GM12878 (cell line): Measurements from ENCODE around the gene NEK7. TPM values are rescaled to one million over a fixed set of nuclear protein-coding genes. Genes with fewer than 3 reads are reported as not detected.

ENCODE experiments used
- ATAC-seq: fragments of 200-7000 bp; cut with Tn5 transposase; 3 replicates; pipeline ENCODE4 v1.9.1; 2020; ENCODE audit warnings: mild to moderate bottlenecking, moderate library complexity
- BruUV-seq: library from RNA; stranded (reverse); fragments of 400-500 nt; replicated peaks from 2 replicates; lab custom pipeline; 2021; lab: Mats Ljungman, UMichigan
- CTCF ChIA-PET: fragments of 300-600 bp; sonication (Branson Sonifier 250); formaldehyde crosslinking; extraction: SDS; loops from one replicate; lab custom pipeline; 2021; ENCODE audit warnings: inconsistent platforms; lab: Yijun Ruan, JAX
- POLR2A ChIA-PET: fragments of 350-600 bp; formaldehyde crosslinking; extraction: SDS; loops from one replicate; lab custom pipeline; 2021; ENCODE audit warnings: inconsistent platforms; lab: Charles Lee
- RAD21 ChIA-PET: fragments of 300-600 bp; sonication (Branson Sonifier 250); formaldehyde crosslinking; loops from one replicate; lab custom pipeline; 2023; ENCODE audit warnings: antibody characterized with exemption; ENCODE audit not compliant: unreplicated experiment; lab: Charles Lee
- SMC1A ChIA-PET: fragments of 300-600 bp; sonication (Branson Sonifier 250); formaldehyde crosslinking; loops from one replicate; lab custom pipeline; 2023; ENCODE audit not compliant: unreplicated experiment, uncharacterized antibody; lab: Charles Lee
- DNase-seq: peaks from one replicate; pipeline ENCODE4 v3.0.0-alpha.2; 2011; ENCODE audit warnings: low read depth, low spot score
- FAIRE-seq: peaks from 3 replicates; lab custom pipeline; 2011; peaks lifted over from hg19 to GRCh38; lab: Jason Lieb, UNC
- H2AFZ ChIP-seq: 2 replicates; pipeline ENCODE4 v1.6.0; 2011; ENCODE audit warnings: low read depth, low read length, control low read depth; ENCODE audit not compliant: control insufficient read depth
- H3K27ac ChIP-seq: 2 replicates; pipeline ENCODE4 v1.5.1; 2011; ENCODE audit warnings: control low read depth; ENCODE audit not compliant: control insufficient read depth, insufficient read depth
- H3K27me3 ChIP-seq, 2 experiments: replicated peaks in 1 of 2; 2 replicates each; pipeline versions ENCODE4 v1.6.0 to v1.6.1; 2011; ENCODE audit warnings: low read length in 1 of 2; ENCODE audit not compliant: control insufficient read depth in 2 of 2, insufficient read depth in 2 of 2
- H3K36me3 ChIP-seq, 2 experiments: 2 replicates each; pipeline ENCODE4 v1.5.1; 2011; ENCODE audit warnings: low read length in 1 of 2; ENCODE audit not compliant: control insufficient read depth in 2 of 2, insufficient read depth in 2 of 2
- H3K4me1 ChIP-seq: 2 replicates; pipeline ENCODE4 v1.6.1; 2011; ENCODE audit warnings: mild to moderate bottlenecking, low read length, moderate library complexity, mixed read lengths; ENCODE audit not compliant: control insufficient read depth, insufficient read depth
- H3K4me2 ChIP-seq: 2 replicates; pipeline ENCODE4 v1.6.0; 2011; ENCODE audit warnings: control low read depth; ENCODE audit not compliant: control insufficient read depth, insufficient read depth
- H3K4me3 ChIP-seq: fragments of 200-600 bp; sonication (generic); 2 replicates; pipeline ENCODE4 v1.5.1; 2016
- H3K79me2 ChIP-seq: 2 replicates; pipeline ENCODE4 v1.6.0; 2011; ENCODE audit warnings: low read length; ENCODE audit not compliant: control insufficient read depth, insufficient read depth
- H3K9ac ChIP-seq: 2 replicates; pipeline ENCODE4 v1.8.0; 2011; ENCODE audit warnings: low read length, control low read depth, mixed read lengths; ENCODE audit not compliant: control insufficient read depth, insufficient read depth
- H3K9me3 ChIP-seq: replicated peaks from 3 replicates; pipeline ENCODE4 v1.5.1; 2011; ENCODE audit warnings: mild to moderate bottlenecking, low read length; ENCODE audit not compliant: control insufficient read depth, insufficient read depth
- H4K20me1 ChIP-seq: 2 replicates; pipeline ENCODE4 v1.6.0; 2011; ENCODE audit not compliant: control insufficient read depth, insufficient read depth
- BCLAF1 ChIP-seq: fragments of 450-650 bp; IDR thresholded peaks from 2 replicates; pipeline ENCODE4 v1.6.1; 2017; ENCODE audit warnings: antibody characterized with exemption, mild to moderate bottlenecking, moderate library complexity
- EP300 ChIP-seq, 2 experiments: fragments of 150-350 bp in 1 of 2; IDR thresholded peaks; 2 replicates each; pipeline ENCODE4 v1.6.1; 2011 to 2012; ENCODE audit warnings: low read depth in 2 of 2, low read length in 2 of 2, borderline replicate concordance in 1 of 2, improper control_type of control experiment in 1 of 2, inconsistent platforms in 1 of 2; ENCODE audit not compliant: control insufficient read depth in 1 of 2
- FOS ChIP-seq: IDR thresholded peaks from 3 replicates; pipeline ENCODE4 v1.6.1; 2011; ENCODE audit warnings: borderline replicate concordance; ENCODE audit not compliant: insufficient read length; ENCODE audit errors: extremely low read depth
- JUND ChIP-seq: IDR thresholded peaks from 2 replicates; pipeline ENCODE4 v1.6.1; 2012; ENCODE audit warnings: low read depth, mild to moderate bottlenecking, low read length, improper control_type of control experiment, moderate library complexity
- MTA2 ChIP-seq: fragments of 450-650 bp; IDR thresholded peaks from 2 replicates; pipeline ENCODE4 v1.6.1; 2016; ENCODE audit warnings: low read depth, mild to moderate bottlenecking, moderate library complexity
- NR2C1 ChIP-seq: fragments of 450-650 bp; IDR thresholded peaks from 2 replicates; pipeline ENCODE4 v1.6.1; 2017; ENCODE audit warnings: antibody characterized with exemption, mild to moderate bottlenecking, moderate library complexity
- SREBF2 ChIP-seq: IDR thresholded peaks from 2 replicates; pipeline ENCODE4 v1.6.1; 2012; ENCODE audit warnings: mild to moderate bottlenecking, low read length
- WGBS: methylation state at CpG from one replicate; pipeline ENCODE4 v1.1.6; 2016; ENCODE audit warnings: low lambda C conversion rate; ENCODE audit not compliant: insufficient replicate concordance, insufficient coverage; ENCODE audit errors: missing lambda C conversion rate; 5-methylcytosine and 5-hydroxymethylcytosine counted together
- in situ Hi-C: fragments of 300-500 bp; cut with MboI; formaldehyde crosslinking; loops from 9 replicates; pipeline ENCODE4 v1.14.3; 2018; ENCODE audit warnings: mixed read lengths
- intact Hi-C: fragments of 100-400 bp; cut with micrococcal nuclease; formaldehyde crosslinking; loops from one replicate; pipeline ENCODE4 v1.14.2; 2022; ENCODE audit not compliant: unreplicated experiment
- polyA plus RNA-seq, 11 experiments: library from polyadenylated mRNA; depleted of rRNA in 4 of 11; unstranded in 6 of 11; stranded (reverse) in 5 of 11; fragments of >200 nt; fragmentation: Nextera tagmentation in 4 of 11; fragmentation: Illumina TruSeq in 1 of 11; extraction: Ambion mirVana in 4 of 11; extraction: Trizol in 1 of 11; gene quantifications; 1 replicate in 1 of 11; 2 replicates in 10 of 11; pipeline versions ENCODE4 v1.2.1 to v1.2.3, GENCODE V29; 2011 to 2016; ENCODE audit warnings: inconsistent platforms in 2 of 11, missing spikeins in 2 of 11, low read depth in 1 of 11
- total RNA-seq, 4 experiments: library from RNA; depleted of rRNA in 3 of 4; stranded (reverse); fragments of >200 nt in 3 of 4; fragmentation: Illumina TruSeq in 1 of 4; extraction: Trizol in 1 of 4; gene quantifications; 2 replicates each; pipeline versions ENCODE4 v1.2.1 to v1.2.3, GENCODE V29; 2013 to 2021
- TF ChIP-seq, protein P1 (sequence below): IDR thresholded peaks from 2 replicates; pipeline ENCODE4 v1.6.1; 2012; ENCODE audit warnings: low read depth, low read length, improper control_type of control experiment
- TF ChIP-seq, protein P2 (sequence below): fragments of 150-350 bp; IDR thresholded peaks from 2 replicates; pipeline ENCODE4 v1.6.1; 2014; ENCODE audit warnings: mild to moderate bottlenecking, low read depth, low read length
- TF ChIP-seq, protein P3 (sequence below): fragments of 450-650 bp; formaldehyde crosslinking; IDR thresholded peaks from 2 replicates; pipeline ENCODE4 v1.4.0; 2020; ENCODE audit warnings: mild to moderate bottlenecking, moderate library complexity
- TF ChIP-seq, protein P4 (sequence below): IDR thresholded peaks from 2 replicates; pipeline ENCODE4 v1.6.1; 2012; ENCODE audit warnings: low read depth, low read length, improper control_type of control experiment

NEK7 gene
- total and polyA plus RNA-seq, 10 of the 15 experiments (the other 5 are each of a cell fraction or from before 2014, with no cell fraction given): 9.4 to 77.7 (median 24.0) TPM

DNA sequence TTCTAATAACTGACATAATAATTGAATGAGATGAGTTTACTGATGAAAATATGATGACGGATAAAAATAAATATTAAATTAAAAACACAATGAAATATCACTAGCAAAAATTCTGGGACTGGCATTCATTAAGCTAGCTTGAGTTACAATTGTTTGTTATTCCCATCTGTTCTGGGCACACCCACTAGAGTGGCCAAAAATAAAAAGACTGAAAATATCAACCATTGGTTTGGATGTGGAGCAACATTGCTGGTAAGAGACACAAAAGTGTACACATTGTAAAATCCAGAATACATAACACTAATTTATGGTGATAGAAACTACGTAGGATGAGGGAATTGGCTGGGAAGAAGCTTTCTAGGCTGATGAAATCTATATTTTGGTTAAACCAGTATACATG is 9.6 kb upstream of the NEK7 start:
- H3K4me1 ChIP-seq: no peaks in the 10 kb centered on the region
- intact Hi-C loops: no loop called here
- TF ChIP-seq MTA2 (no peak), BCLAF1 (no peak), SREBF2 (no peak), NR2C1 (no peak), JUND (no peak), EP300 (IDR thresholded peaks at IDR 0.05; ENCODE audit: borderline replicate concordance in 1 of 2, control insufficient read depth in 1 of 2, low read depth in 2 of 2, low read length in 2 of 2) (no peak), FOS (no peak)
- TF ChIP-seq, protein P1, sequence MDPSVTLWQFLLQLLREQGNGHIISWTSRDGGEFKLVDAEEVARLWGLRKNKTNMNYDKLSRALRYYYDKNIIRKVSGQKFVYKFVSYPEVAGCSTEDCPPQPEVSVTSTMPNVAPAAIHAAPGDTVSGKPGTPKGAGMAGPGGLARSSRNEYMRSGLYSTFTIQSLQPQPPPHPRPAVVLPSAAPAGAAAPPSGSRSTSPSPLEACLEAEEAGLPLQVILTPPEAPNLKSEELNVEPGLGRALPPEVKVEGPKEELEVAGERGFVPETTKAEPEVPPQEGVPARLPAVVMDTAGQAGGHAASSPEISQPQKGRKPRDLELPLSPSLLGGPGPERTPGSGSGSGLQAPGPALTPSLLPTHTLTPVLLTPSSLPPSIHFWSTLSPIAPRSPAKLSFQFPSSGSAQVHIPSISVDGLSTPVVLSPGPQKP: no peak
- TF ChIP-seq, protein P2, sequence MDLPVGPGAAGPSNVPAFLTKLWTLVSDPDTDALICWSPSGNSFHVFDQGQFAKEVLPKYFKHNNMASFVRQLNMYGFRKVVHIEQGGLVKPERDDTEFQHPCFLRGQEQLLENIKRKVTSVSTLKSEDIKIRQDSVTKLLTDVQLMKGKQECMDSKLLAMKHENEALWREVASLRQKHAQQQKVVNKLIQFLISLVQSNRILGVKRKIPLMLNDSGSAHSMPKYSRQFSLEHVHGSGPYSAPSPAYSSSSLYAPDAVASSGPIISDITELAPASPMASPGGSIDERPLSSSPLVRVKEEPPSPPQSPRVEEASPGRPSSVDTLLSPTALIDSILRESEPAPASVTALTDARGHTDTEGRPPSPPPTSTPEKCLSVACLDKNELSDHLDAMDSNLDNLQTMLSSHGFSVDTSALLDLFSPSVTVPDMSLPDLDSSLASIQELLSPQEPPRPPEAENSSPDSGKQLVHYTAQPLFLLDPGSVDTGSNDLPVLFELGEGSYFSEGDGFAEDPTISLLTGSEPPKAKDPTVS: no peak
- TF ChIP-seq, protein P3, sequence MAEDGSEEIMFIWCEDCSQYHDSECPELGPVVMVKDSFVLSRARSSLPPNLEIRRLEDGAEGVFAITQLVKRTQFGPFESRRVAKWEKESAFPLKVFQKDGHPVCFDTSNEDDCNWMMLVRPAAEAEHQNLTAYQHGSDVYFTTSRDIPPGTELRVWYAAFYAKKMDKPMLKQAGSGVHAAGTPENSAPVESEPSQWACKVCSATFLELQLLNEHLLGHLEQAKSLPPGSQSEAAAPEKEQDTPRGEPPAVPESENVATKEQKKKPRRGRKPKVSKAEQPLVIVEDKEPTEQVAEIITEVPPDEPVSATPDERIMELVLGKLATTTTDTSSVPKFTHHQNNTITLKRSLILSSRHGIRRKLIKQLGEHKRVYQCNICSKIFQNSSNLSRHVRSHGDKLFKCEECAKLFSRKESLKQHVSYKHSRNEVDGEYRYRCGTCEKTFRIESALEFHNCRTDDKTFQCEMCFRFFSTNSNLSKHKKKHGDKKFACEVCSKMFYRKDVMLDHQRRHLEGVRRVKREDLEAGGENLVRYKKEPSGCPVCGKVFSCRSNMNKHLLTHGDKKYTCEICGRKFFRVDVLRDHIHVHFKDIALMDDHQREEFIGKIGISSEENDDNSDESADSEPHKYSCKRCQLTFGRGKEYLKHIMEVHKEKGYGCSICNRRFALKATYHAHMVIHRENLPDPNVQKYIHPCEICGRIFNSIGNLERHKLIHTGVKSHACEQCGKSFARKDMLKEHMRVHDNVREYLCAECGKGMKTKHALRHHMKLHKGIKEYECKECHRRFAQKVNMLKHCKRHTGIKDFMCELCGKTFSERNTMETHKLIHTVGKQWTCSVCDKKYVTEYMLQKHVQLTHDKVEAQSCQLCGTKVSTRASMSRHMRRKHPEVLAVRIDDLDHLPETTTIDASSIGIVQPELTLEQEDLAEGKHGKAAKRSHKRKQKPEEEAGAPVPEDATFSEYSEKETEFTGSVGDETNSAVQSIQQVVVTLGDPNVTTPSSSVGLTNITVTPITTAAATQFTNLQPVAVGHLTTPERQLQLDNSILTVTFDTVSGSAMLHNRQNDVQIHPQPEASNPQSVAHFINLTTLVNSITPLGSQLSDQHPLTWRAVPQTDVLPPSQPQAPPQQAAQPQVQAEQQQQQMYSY (CRISPR knock-in tag): no peak
- TF ChIP-seq, protein P4, sequence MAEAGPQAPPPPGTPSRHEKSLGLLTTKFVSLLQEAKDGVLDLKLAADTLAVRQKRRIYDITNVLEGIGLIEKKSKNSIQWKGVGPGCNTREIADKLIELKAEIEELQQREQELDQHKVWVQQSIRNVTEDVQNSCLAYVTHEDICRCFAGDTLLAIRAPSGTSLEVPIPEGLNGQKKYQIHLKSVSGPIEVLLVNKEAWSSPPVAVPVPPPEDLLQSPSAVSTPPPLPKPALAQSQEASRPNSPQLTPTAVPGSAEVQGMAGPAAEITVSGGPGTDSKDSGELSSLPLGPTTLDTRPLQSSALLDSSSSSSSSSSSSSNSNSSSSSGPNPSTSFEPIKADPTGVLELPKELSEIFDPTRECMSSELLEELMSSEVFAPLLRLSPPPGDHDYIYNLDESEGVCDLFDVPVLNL: no peak
- BruUV-seq: no TSS peak
- POLR2A ChIA-PET: no interaction called here
- no peak overlapping the region for H3K27ac ChIP-seq
- H3K9ac ChIP-seq: no peak overlapping the region
- RAD21 ChIA-PET: no interaction called here
- no peak for DNase-seq
- ATAC-seq: no peak
- H3K9me3 ChIP-seq: no peaks in the 10 kb centered on the region
- SMC1A ChIA-PET: interaction anchor here (0.6 to 2.0 kb wide), 2 partner anchors 8 to 127 kb away, joined by 3 to 5 read pairs; no protein-coding TSS in a partner anchor
- WGBS: 91% methylated on average over 2 of the region's 2 CpGs
- no peak overlapping the region for H3K4me2 ChIP-seq
- CTCF ChIA-PET: no interaction called here
- H3K36me3 ChIP-seq: no peaks in the 10 kb centered on the region
- H3K4me3 ChIP-seq: no peak overlapping the region
- H3K79me2 ChIP-seq: no peaks in the 10 kb centered on the region
- H4K20me1 ChIP-seq: no peaks in the 10 kb centered on the region
- no peaks in the 10 kb centered on the region; a peak in 1 of 4 replicates for H3K27me3 ChIP-seq
- in situ Hi-C loops: no loop called here
- H2AFZ ChIP-seq: no peak overlapping the region
- no peak for FAIRE-seq
